VCaP (cell line): ENCODE results near the gene HDAC9.

ENCODE experiments used
- H3K27ac ChIP-seq: fragments of 450-650 bp; 2 replicates; pipeline ENCODE4 v1.5.1; 2017
- CTCF ChIP-seq: fragments of 450-650 bp; conservative IDR thresholded peaks from 2 replicates; pipeline ENCODE4 v1.5.1; 2017; ENCODE audit warnings: mild to moderate bottlenecking, moderate library complexity

Gene HDAC9

GRCh38 chr7:18550574-18550973 is 55.0 kb downstream of the HDAC9 start:
- peak overlapping the region; percentile 98 for H3K27ac ChIP-seq
- no peak for TF ChIP-seq CTCF

GRCh38 chr7:18552316-18552916 is 56.9 kb downstream of the HDAC9 start:
- H3K27ac ChIP-seq = peak overlapping the region; percentile 98
- no peak for TF ChIP-seq CTCF

- peak overlapping the region; percentile 98 for H3K27ac ChIP-seq
- TF ChIP-seq CTCF = no peak
Observed at GRCh38 chr7:18552943-18553604, 57.5 kb downstream of the HDAC9 start.

GRCh38 chr7:18553605-18554003 is 58.1 kb downstream of the HDAC9 start:
- no peak for TF ChIP-seq CTCF
- H3K27ac ChIP-seq = peak overlapping the region; percentile 98

DNA sequence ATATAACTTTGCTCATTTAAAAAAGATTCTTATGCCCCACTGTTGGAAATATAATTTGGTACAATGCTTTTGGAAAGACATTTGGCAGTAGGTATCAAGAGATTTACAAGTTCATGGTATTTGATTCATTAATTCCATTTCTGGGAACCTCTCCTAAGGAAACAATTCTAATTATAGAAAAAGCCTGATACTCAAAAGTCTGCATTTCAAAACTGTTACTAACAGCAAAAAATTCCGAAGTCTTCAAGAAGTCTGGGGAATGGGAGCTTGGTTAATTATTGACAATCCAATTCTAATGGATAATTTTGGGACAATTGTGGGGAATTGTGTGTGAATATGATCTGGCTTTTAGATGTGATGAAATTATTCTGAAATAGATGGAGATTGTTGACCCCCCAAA is 59.6 kb downstream of the HDAC9 start:
- H3K27ac ChIP-seq = peak overlapping the region; percentile 98
- no peak for TF ChIP-seq CTCF

GRCh38 chr7:18555968-18556367 is 60.4 kb downstream of the HDAC9 start:
- no peak overlapping the region; the same call in 1 of the 2 replicates for H3K27ac ChIP-seq
- TF ChIP-seq CTCF = no peak

DNA sequence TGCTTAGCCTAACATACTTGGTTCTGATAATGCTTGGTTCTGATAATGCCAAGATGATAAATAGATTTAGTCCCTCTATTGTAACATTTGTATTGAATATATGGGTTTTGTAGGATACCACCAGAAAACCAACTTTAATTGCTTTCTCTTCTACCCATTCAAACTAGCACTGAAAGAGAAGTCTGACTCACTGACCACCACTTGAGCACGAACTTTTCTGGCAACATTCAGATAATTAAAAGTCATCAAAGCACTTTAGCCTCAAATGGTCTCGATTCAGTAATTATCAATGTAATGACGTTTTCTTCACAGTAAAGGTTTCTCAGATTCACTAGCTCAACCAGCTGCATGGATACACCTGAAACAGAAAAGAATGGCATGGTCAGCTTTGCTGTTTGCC is 63.0 kb downstream of the HDAC9 start:
- no peak overlapping the region for H3K27ac ChIP-seq
- TF ChIP-seq CTCF = no peak
